ENCODE data around the gene RASSF6. TPM values are rescaled to one million over a fixed set of nuclear protein-coding genes. Genes with fewer than 3 reads are reported as not detected.
A peak's percentile ranks its signal among the peaks of the same experiment; 100 is the strongest.

Gene RASSF6
- polyA plus RNA-seq, 1 of the 3 experiments (the other 2 are of a cell fraction) = not detected

GRCh38 chr4:73660808-73661207 lies 40.6 kb upstream of the RASSF6 start:
- CTCF ChIA-PET = interaction anchor here (1.2 kb wide), 2 partner anchors 8 kb away, joined by 3 read pairs; no protein-coding TSS in a partner anchor
- POLR2A ChIA-PET = no interaction called here
- H3K4me1 ChIP-seq (ENCODE audit: control insufficient read depth in 1 of 2, insufficient read depth in 2 of 2, low read depth in 1 of 2, low read length in 1 of 2) = peaks cover 0 to 13% of the 10 kb centered on the region in 2 experiments; a peak in 1 of 4 replicates
- H2AFZ ChIP-seq (ENCODE audit: low read depth) = no peak overlapping the region
- peak overlapping the region in 1 of 2 experiments; percentile 66; a peak in 1 of 4 replicates for H3K27ac ChIP-seq (ENCODE audit: low read depth in 2 of 2, low read length in 1 of 2)
- no peak overlapping the region for H3K4me2 ChIP-seq
- H3K4me3 ChIP-seq (ENCODE audit: low read depth in 2 of 2, low read length in 1 of 2) = no peak overlapping the region
- no peaks in the 10 kb centered on the region for H3K9me3 ChIP-seq
- peaks cover 16% of the 10 kb centered on the region for H3F3A ChIP-seq (replicated peaks; ENCODE audit: insufficient read depth)
- no peaks in the 10 kb centered on the region for H4K20me1 ChIP-seq (ENCODE audit: insufficient read depth)
- H3K36me3 ChIP-seq (replicated peaks in 1 of 2; ENCODE audit: control insufficient read depth in 1 of 2, insufficient read depth in 2 of 2, low read length in 1 of 2) = no peaks in the 10 kb centered on the region
- H3K79me2 ChIP-seq (ENCODE audit: insufficient read depth) = no peaks in the 10 kb centered on the region
- H3K27me3 ChIP-seq (ENCODE audit: insufficient read depth) = no peaks in the 10 kb centered on the region; the same call in 1 of the 2 replicates
- DNase-seq = no peak
- H3K9me2 ChIP-seq = no peaks in the 10 kb centered on the region
- H3K9ac ChIP-seq = no peak overlapping the region
- WGBS (ENCODE audit: low lambda C conversion rate) = 39% methylated on average over 3 of the region's 3 CpGs
- TF ChIP-seq, protein P1, sequence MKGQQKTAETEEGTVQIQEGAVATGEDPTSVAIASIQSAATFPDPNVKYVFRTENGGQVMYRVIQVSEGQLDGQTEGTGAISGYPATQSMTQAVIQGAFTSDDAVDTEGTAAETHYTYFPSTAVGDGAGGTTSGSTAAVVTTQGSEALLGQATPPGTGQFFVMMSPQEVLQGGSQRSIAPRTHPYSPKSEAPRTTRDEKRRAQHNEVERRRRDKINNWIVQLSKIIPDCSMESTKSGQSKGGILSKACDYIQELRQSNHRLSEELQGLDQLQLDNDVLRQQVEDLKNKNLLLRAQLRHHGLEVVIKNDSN (IDR thresholded peaks at IDR 0.05; ENCODE audit: borderline replicate concordance, low read depth) = no peak
- TF ChIP-seq USF2 (IDR thresholded peaks at IDR 0.05; ENCODE audit: borderline replicate concordance, low read depth, low read length) (no peak), GATA2 (CRISPR knock-in tag; IDR thresholded peaks at IDR 0.05) (no peak), POLR2AphosphoS5 (IDR thresholded peaks at IDR 0.05; ENCODE audit: low read depth, low read length) (no peak), TEAD4 (IDR thresholded peaks at IDR 0.05; ENCODE audit: borderline replicate concordance, insufficient read depth) (no peak), TCF12 (IDR thresholded peaks at IDR 0.05) (no peak), ZBTB33 (IDR thresholded peaks at IDR 0.05; ENCODE audit: borderline replicate concordance, low read depth) (no peak), ELF1 (IDR thresholded peaks at IDR 0.05) (no peak), TAF1 (IDR thresholded peaks at IDR 0.05; ENCODE audit: borderline replicate concordance, low read depth, low read length) (no peak)

GRCh38 chr4:73653695-73654106 lies 33.5 kb upstream of the RASSF6 start:
- Histone ChIP-seq H3F3A (replicated peaks; ENCODE audit: insufficient read depth) (no peaks in the 10 kb centered on the region), H3K36me3 (replicated peaks in 1 of 2; ENCODE audit: control insufficient read depth in 1 of 2, insufficient read depth in 2 of 2, low read length in 1 of 2) (no peaks in the 10 kb centered on the region), H2AFZ (ENCODE audit: low read depth) (no peak overlapping the region), H3K9me2 (no peaks in the 10 kb centered on the region), H3K79me2 (ENCODE audit: insufficient read depth) (no peaks in the 10 kb centered on the region), H4K20me1 (ENCODE audit: insufficient read depth) (no peaks in the 10 kb centered on the region), H3K4me2 (no peak overlapping the region), H3K9me3 (no peaks in the 10 kb centered on the region), H3K4me1 (ENCODE audit: control insufficient read depth in 1 of 2, insufficient read depth in 2 of 2, low read depth in 1 of 2, low read length in 1 of 2) (no peaks in the 10 kb centered on the region), H3K27ac (ENCODE audit: low read depth in 2 of 2, low read length in 1 of 2) (no peak overlapping the region), H3K9ac (no peak overlapping the region), H3K27me3 (ENCODE audit: insufficient read depth) (peaks cover 36% of the 10 kb centered on the region; the same call in 1 of the 2 replicates), H3K4me3 (ENCODE audit: low read depth in 2 of 2, low read length in 1 of 2) (no peak overlapping the region)
- WGBS (ENCODE audit: low lambda C conversion rate) = 3% methylated on average over 7 of the region's 7 CpGs
- DNase-seq = peak; percentile 38
- POLR2A ChIA-PET = no interaction called here
- TF ChIP-seq FOXM1 (IDR thresholded peaks at IDR 0.05; ENCODE audit: low read depth) (no peak), SMC3 (IDR thresholded peaks at IDR 0.05; ENCODE audit: low read depth, low read length) (peak; percentile 45; the same call in 1 of the 2 replicates), RAD21 (IDR thresholded peaks at IDR 0.05; ENCODE audit: low read length) (peak; percentile 76), RXRA (IDR thresholded peaks at IDR 0.05; ENCODE audit: borderline replicate concordance, low read depth) (no peak)
- TF ChIP-seq, protein P2, sequence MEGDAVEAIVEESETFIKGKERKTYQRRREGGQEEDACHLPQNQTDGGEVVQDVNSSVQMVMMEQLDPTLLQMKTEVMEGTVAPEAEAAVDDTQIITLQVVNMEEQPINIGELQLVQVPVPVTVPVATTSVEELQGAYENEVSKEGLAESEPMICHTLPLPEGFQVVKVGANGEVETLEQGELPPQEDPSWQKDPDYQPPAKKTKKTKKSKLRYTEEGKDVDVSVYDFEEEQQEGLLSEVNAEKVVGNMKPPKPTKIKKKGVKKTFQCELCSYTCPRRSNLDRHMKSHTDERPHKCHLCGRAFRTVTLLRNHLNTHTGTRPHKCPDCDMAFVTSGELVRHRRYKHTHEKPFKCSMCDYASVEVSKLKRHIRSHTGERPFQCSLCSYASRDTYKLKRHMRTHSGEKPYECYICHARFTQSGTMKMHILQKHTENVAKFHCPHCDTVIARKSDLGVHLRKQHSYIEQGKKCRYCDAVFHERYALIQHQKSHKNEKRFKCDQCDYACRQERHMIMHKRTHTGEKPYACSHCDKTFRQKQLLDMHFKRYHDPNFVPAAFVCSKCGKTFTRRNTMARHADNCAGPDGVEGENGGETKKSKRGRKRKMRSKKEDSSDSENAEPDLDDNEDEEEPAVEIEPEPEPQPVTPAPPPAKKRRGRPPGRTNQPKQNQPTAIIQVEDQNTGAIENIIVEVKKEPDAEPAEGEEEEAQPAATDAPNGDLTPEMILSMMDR (IDR thresholded peaks at IDR 0.05) = peak; percentile 71
- CTCF ChIA-PET = interaction anchor here (0.9 to 2.5 kb wide), 7 partner anchors 9 to 345 kb away, joined by 3 to 16 read pairs (median 6); no protein-coding TSS in a partner anchor
